NCI-H2081 (cell line): ENCODE results near the gene CWF19L2.
"Not testable (repeated sequence)": the region's sequence is repeated elsewhere in the genome, so short reads cannot be mapped to it uniquely, and the experiment has no call there.

Experiments used
- DNase-seq, 2 experiments: peaks; one replicate each; lab custom pipeline; 2025; lab: John Stamatoyannopoulos, UW

The CWF19L2 gene

DNA sequence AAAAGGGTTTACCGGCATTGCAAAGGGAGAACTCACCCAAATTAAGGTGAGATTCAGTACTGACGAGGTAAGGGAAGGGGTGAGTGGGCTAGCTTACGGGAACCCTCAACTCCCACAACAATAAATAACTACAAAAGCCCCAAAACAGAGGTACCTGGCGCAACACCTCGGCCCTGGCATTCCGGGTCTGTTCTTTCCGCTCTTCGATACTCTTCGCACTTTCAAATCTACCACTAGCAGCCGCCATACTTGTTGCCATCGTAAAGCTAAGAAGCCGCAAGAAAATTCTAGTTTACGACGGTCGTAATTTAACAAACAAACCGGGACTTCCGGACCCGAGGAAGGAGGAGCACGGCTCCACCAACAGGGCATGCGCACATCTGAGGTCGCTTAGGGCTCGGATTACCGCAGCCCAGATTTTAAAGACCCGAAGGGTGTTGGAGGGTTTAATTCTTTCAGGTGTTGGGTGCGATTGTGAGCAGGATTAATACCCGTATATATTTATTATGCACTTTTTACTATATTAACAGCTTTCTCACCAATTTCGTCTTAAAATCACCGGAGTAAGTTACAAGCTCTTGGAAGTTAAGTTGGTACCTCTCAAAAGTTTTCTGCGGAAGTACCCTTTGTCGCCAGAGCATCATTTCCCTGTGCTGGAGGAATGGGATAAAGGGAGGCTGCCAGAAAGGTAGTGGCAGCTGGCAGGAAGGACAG, at the start of gene CWF19L2:
Gene CWF19L2 (minus strand): TSS at position 268 of the 714 bp plus-strand sequence. CDS start 9 bp downstream, at position 259.
- peak; percentile 94 to 97 for DNase-seq

GRCh38 chr11:107505647-107506225, 48.1 kb upstream of the CWF19L2 start:
- no peak for DNase-seq

DNA sequence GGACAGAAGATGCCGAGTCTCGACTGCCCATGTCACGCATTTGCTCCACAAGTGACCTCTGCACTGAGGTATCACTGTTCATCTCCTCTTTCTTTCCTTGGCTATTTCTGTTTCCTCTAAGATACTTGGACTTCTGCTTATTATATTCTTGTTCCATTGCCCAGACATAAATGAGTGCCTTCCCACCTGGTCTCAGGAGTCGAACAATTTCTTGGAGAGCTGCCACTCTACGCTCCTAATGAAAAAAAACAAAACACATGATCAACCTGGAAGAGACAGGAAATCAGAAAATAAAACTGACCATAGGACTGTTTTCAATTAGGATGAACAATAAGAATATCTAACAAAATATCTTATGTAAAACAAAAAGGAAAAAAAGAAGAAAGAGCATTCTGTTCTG, 47.4 kb upstream of the CWF19L2 start:
- DNase-seq = no peak

- DNase-seq = no peak
Observed at GRCh38 chr11:107501713-107502112, 44.1 kb upstream of the CWF19L2 start.

GRCh38 chr11:107497371-107497770, 39.7 kb upstream of the CWF19L2 start:
- not testable (repeated sequence) for DNase-seq

DNA sequence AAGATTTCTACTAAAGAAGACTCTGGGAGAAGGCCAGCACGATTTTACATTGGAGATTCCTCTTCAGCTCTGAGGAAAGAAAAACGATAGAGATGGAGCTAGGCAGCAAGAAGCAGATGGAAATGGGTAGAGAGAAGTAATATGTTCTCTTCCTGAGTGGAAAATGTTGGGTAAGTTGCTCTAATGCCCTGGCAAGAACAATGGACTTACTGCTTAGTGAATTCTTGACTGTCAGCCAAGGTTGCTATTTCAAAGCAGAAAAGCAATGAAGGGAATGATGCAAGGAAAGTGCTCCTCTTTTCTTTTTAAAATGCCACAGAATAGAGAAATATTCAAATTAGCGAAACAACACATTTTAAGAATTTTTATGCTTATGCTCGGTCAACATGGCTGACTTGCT, 38.4 kb upstream of the CWF19L2 start:
- no peak for DNase-seq

DNA sequence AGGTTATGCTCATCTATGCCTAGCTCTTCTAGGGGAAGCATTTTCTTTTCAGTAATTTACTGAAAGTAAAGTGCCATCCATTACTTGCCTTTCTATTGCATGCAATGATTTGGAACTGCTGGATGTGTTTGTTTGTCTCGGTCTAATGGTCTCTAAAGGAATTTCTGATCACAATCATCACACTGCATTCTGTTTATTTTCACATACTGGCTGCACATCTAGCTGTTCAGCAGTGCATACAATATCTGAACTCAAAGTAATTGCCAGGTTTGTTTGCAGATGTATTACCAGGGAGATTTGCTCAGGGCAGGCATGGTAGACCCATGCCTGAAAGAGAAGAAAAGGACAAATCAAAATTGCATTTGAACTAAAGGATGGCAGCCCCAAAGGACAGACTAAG, 36.4 kb upstream of the CWF19L2 start:
- DNase-seq = no peak

- no peak for DNase-seq
Observed at GRCh38 chr11:107493117-107493516, 35.5 kb upstream of the CWF19L2 start.

- no peak for DNase-seq
Observed at GRCh38 chr11:107490836-107491235, 33.2 kb upstream of the CWF19L2 start.

DNA sequence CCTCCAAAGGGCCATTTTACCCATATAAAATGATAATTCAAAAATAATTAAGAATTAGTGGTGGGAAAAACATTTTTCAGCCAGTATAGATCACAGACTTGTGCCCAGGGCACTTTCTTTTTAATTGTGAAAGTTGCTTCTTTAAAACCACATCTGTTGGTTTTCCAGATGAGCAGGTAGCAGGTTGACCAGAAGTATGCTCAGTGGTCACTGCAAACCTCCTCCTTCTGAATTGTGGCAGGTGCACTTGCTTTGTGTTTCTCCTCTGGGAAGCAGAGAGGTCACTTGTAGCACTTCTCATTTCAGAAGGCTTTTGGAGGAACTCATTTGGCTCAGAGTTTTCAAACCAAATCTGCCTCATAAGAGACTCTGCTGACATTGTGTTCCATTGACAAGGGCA, 24.6 kb upstream of the CWF19L2 start:
- no peak for DNase-seq

- DNase-seq = no peak
Observed at GRCh38 chr11:107478922-107479321, 21.3 kb upstream of the CWF19L2 start.

- no peak for DNase-seq
Observed at GRCh38 chr11:107477820-107478219, 20.2 kb upstream of the CWF19L2 start.

DNA sequence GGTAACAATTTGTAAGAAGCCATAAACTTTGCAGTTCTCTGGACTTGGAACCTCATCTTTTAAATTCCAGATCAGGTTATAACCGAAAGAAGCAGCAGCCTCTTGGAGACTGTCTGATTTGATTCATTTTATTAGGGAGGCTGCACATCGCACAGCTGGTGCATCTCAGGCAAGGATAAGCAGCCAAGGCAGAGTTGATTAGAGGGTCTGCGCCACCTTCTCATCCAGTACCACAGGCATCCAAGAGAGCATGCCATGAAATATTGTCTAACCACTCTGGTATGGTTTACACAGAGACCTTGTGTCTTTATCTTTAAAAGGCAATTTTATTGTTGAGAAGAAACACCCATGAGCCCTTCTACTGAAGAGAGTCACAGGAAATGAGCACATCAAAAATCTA, 16.2 kb upstream of the CWF19L2 start:
- no peak for DNase-seq

DNA sequence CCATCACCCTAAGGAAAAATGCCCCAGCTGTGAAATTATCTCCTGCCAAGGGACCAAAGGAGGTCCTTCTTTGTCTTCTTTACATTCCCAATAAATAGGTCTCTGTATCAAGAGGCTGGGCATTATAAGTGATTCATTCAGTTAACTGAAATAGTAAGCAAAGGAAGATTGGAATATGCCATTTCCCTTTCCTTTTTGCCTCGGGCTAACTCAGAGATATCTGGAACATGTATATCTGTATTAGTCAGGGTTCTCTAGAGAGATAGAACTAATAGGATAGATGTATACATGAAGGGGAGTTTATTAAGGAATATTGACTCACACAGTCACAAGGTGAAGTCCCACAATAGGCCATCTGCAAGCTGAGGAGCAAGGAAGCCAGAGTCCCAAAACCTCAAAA, 15.3 kb upstream of the CWF19L2 start:
- DNase-seq = no peak

- DNase-seq = no peak
Observed at GRCh38 chr11:107468596-107468995, 11.0 kb upstream of the CWF19L2 start.

DNA sequence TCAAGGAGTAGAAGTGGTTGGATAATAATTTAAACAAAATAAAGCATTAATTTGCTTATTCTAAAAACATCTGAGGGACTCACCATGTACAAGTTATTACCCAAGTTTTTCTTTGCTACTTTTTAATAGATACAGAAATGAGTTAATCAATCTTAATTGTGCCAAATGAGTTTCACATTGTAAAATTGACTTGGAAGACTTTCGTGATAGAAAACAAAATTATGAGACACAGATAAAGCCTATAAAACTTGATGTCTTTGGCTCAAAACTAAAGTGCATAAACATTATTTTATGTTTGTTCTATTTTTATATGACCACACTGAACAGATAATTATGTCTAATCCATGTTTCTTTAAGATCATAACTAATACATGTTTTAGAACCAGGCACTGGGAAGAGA, 10.1 kb upstream of the CWF19L2 start:
- DNase-seq = no peak

DNA sequence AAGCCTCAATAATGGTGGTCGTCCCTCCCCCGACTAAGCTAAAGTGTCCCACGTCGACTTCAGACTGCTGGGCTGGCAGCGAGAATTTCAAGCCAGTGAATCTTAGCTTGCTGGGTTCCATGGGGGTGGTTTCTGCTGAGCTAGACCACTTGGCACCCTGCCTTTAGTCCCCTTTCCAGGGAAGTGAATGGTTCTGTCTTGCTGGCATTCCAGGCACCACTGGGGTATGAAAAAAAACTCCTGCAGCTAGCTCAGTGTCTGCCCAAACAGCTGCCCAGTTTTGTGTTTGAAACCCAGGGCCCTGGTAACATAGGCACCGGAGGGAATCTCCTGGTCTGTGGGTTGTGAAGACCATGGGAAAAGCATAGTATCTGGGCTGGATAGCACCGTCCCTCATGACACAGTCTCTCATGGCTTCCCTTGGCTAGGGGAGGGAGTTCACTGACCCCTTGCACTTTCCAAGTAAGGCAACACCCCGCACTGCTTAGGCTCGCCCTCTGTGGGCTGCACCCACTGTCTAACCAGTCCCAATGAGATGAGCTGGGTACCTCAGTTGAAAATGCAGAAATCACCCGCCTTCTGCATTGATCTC, 8.7 kb upstream of the CWF19L2 start:
- DNase-seq = not testable (repeated sequence)

- DNase-seq = peak in 1 of 2 experiments; percentile 41
Observed at GRCh38 chr11:107457205-107457557, 444 bp downstream of the CWF19L2 start.

GRCh38 chr11:107453594-107454286, 3.9 kb downstream of the CWF19L2 start:
- no peak for DNase-seq

DNA sequence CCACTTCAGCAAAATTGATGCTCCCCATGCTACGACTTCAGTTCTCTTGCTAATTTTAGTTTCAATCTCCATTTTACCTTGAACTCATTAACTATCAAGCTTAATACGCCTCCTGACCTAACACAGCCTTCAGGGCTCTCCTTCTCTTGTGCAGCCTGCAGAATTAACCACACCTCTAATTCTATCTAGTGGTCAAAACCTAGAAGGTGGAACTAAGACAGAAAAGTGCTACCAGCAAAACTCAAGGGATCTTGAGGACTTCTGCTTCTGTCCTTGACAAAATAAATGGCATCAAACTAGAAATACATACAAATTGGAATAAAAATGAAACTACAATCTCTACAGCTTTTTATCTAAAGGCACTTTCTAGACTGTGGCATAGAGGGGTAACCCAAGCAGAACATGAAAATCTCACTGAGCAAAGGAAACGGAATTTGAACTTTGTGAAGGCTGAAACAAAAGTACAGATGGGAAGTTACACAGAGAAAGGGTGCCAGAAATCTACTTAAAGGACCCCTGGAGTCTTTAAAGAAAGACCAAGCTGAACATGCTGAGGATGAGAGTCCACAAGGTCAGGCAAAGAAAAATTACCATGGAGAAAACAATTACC, 10.7 kb downstream of the CWF19L2 start:
- no peak for DNase-seq

- DNase-seq = no peak
Observed at GRCh38 chr11:107442715-107443215, 14.9 kb downstream of the CWF19L2 start.

- no peak for DNase-seq
Observed at GRCh38 chr11:107439586-107440167, 17.9 kb downstream of the CWF19L2 start.
